Measurements from ENCODE around the gene SIAH1.
"Not testable (repeated sequence)": the region's sequence is repeated elsewhere in the genome, so short reads cannot be mapped to it uniquely, and the experiment has no call there.

The SIAH1 gene

DNA sequence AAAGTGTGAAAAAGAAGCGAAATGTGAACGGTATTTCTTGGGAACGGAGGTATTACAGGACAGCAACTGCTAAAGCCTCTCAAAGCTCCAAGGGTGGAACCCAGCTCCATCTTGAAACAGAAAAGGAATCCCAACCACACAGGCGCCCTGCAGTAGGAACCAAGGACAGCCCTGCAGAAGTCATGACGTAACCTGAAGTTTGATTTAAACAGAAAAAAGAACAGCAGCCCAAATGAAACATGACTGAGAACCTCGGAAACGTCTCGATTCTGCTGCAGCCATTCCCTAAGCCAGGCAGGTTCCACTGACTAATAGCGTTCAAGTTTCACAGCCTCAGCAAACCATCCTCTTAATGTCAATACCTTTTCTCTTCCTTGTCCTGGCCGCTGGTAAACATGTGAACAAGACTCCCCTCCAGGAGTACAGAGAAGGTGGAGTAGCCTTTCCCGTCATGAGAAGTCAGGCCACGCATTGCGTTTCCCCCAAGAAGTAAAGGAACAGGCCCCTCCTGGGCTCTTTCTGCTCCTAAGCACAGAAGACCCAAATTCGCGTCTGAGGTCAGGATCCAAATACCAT is 20.1 kb downstream of the SIAH1 start:
- DNase-seq: no peak

DNA sequence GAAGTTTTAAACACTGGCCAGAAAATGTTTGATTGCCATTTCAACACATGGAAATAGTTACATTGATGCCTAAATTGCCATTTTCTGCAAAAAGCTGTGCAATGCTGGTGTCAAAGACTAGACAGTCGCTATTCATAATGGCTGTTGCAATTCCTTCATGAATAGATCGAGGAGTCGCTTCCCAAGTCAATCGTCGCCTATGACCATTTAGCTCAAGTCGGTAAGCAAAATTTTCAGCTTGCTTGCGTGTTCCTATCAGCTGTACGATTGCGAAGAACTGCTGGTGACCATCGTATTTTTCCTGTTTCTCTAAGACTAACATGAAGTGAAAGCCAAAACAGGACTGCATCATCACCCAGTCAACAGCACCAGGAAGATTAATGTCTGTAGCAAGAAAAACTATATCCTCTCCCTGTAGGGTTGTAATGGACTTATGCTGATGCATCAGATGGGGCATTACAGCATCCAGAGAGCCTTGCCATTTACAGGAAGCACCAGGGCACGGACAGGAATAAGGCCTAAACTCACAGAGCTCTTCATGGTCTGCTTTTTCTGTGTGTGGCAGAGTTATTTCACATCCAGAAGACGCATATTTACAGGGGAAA is 23.6 kb downstream of the SIAH1 start:
- no peak for DNase-seq

DNA sequence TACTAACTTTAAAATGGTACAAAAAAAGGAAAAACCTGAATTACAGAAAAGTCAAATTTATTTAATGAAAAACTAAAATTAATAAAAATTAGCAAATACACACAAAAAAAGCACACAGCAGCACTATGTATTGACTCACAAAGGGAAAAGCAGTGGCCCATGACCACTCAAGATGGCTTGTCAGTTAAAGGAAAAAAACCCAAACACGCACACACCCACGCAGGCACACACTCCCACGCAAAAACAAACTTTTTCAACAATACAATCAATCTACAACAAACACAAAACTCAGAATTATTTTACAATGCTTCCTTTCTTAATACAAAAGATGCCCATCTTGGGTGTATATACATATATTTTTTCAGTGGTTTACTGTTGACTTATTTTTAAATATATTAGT is 24.2 kb downstream of the SIAH1 start:
- DNase-seq: no peak

DNA sequence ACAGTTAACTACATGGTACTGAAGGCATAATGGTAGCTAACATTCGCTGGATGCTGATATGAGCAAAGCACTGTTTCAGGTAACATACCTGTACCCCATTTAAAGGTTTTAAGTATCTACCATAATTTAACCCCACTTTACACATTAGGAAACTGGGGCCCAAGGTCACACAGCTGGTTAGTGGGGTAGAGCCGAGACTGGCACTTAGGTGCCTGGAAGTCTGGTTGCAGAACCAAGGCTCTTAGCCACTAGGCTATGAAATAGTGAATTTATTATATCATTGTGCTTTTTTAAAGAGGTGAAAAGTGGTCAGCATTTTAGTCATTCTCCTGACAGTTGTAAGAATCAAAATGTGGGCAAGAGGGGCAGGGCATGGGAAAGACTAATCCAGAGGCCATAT is 25.2 kb downstream of the SIAH1 start:
- DNase-seq: no peak

DNA sequence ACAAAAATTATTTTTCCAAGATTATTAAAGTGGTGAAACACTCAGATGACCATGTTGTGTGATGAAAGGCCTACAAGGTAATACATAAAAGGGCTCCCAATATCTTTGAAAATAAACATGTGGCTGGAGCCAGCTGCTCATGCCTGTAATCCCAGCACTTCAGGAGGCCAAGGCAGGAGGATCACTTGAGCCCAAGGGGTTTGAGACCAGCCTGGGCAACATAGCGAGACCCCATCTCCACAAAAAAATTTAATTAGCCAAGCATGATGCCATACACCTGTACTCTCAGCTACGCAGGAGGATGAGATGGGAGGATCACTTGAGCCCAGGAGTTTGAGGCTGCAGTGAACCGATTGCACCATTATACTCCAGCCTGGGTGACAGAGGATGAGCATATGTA is 26.8 kb downstream of the SIAH1 start:
- no peak for DNase-seq

DNA sequence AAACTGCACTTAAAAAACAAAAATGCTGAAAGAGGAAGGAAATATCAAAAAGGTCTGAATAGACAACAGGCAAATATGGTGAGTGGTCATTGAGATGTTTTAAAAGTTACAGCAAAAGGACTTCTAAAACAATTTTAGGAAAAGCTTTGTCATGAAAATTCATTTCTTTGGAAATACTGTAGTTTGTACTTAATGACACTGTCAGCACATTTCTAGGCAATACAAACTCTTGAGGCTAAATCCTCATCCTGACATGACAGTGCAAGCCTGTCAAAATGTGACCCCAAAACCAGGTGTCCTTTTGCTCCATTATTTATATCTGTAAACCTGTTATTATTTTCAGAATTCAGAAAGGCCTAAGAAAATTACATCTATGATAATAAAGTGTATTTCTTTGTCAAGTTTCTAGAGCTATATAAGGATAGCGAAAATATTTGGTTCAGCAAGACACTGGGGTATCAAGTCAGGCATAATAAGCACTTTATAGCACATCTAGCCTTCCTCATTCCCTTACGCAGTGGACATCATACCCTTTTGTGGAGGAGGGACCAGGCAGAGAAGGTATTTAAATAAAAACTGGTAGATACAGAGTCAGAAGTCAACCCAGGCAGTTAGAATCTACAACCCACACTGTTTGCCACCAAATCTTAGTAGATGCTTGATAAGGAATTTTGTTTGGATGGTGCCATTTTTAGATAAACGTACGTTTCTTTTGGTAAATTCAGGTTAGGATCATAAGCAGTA is 28.4 kb downstream of the SIAH1 start:
- no peak for DNase-seq

DNA sequence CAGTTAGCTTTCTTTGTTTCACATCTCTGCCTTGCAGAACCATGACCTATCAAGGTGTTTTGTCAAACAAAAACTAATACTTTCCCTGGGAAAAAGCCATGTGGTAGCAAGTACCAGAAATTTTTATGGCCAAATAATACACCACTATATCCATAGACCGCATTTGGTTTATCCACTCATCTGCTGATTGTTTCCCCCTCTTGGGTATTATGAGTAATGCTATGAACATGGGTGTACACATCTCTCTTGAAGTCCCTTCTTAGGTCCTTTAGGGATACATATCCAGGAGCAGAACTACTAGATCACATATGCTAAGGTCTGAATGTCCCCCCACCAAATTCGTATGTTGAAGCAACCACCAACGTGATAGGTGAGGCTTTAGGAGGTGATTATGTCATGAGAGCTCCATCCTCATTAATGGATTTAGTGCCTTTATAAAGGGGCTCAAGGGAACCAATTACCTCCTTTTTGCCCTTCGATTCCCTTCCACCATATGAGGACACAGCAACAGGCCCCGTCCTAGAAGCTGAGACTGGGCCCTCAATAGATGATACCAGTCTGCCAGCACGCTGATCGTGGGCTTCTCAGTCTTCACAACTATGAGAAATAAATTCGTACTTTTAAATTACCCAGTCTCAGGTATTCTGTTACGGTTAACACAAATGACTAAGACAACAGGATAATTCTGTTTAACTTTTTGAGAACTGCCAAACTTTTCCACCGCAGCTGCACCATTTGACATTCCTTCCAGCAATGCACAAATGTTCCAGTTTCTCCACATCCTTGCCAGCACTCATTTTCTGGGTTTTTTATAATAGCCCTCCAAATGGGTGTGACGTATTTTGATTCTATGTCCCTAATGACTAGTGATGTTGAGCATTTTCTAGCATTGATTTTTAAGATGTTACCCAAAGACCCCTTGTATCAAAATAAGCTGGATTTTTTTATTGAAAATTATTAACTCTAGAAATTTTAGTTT is 30.0 kb downstream of the SIAH1 start:
- no peak for DNase-seq

DNA sequence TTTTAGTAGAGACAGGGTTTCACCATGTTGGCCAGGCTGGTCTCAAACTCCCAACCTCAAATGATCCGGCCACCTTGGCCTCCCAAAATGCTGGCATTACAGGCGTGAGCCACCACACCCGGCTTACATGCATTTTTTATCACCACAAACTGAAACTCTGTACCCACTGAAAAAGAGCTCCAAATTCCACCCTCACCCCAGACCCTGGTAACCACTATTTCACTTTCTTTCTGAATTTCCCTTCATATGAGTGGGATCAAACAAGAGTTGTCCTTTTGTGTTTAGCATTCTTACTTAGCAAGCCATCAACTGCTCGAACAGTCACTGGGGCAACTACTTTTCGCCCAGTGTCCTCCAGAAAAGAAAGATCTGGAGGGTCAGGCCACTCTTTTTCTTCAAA is 30.8 kb downstream of the SIAH1 start:
- DNase-seq: not testable (repeated sequence)

DNA sequence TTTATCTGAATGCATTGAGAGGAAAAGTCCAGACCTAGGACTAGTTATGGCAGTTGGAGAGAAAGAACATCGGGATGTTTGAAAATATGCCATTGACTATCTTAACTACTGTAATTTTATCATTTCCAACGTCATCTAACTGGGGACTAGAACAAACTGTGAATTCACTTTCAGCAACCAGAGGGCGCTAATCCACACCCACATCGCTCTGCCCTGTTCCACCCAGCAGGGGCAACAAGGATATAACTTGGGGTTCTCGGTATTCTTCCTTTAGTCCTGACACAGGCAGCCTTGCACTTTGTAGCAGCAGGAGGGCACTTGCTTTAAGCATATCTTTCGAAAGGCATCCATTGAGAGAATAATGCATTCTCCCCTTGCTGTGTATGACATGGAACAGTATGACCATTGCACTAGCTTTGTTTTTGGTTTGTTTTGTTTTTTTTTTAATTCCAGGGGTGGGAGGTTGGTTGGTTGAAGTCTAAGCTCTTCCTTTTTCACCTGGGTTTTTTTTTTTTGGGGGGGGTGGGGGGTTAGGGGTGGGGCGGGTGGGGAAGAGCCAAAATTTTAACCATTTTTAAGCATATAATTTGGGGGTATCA is 31.5 kb downstream of the SIAH1 start:
- peak; percentile 45 for DNase-seq

DNA sequence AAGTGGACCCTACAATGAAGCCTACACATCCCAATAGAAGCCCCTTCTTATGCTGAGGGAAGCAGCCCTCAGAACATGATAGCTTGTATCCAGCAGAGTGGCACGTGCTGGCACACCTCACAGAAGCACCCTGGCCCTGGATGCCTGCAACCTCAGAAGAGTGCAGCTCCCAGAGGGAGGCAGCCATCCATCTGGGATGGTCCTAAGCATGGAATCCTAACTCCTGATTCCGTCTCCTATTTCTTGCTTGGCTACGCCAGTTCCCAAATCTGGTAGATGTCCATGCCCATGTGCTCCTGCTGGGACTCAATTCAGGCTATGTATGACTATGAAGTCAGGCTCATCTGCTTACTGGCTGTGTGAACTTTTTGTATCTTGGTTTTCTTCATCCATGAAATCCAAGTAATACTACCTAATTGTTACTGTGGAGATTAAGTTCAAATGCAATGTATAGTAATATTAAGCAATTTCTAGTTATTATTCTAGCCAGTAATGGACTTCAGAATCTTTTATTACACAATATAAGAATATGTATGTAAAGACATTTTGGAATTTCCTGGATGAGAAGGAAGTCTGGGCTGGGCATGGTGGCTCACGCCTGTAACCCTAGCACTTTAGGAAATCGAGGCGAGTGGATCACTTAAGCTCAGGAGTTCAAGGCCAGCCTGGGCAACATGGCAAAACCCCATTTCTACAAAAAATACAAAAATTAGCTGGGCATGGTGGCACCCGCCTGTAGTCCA is 32.4 kb downstream of the SIAH1 start:
- DNase-seq: no peak

DNA sequence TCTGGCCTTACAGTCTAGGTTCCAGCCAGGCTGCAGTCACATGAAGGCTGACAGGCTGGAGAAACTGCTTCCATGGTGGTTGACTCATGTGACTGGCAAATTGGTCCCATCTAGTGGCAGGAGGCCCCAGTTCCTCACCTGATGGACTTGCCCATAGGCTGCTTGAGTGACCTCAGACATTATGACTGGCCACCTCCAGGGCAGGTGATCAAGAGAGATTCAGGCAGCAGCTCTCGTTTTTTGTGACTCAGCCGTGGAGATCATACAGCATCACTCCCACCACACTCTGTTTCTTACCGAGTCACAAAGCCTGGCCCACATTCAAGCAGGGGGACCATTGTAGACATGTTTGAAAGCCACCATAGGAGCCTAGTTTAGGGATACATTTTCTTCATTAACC is 34.5 kb downstream of the SIAH1 start:
- DNase-seq: no peak

DNA sequence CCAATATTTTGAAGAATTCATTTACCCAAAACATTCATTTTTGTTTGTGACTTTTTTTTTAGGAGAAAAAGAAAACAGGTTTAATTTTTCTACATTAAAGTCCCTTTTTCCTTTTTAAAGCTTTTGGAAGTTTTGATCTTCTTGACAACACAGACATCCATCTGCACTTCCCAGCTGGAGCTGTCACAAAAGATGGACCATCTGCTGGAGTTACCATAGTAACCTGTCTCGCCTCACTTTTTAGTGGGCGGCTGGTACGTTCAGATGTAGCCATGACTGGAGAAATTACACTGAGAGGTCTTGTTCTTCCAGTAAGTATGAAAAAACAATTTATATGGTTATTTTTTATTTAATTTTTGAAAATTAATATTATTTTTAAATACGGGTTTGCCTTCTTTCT is 37.2 kb downstream of the SIAH1 start:
- DNase-seq: no peak

DNA sequence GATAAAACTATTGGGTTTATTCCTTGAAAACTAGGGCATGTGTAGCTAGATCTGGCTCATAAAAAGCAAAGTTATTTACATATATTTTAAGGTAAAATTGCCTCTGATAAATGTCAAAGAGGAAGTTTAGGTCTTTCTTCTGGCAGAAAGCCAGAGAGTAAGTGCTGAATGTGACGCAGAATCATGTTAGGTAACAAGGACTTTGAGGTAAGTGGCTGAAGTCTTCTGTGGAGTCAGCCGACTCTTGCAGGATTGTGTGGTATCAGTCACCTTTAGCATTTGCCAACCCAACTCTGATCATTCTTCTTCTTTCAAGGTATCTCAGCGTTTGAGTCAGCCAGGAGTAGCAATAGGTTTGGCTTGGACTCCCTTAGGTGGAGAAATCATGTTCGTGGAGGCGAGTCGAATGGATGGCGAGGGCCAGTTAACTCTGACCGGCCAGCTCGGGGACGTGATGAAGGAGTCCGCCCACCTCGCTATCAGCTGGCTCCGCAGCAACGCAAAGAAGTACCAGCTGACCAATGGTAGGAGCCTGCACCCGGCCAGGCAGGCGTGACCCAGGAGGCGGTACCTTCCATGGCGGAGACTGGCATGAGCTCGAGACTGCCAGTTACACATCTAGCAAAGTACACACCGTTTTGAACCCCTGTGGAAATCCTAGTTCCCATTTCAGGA is 37.9 kb downstream of the SIAH1 start:
- no peak for DNase-seq

DNA sequence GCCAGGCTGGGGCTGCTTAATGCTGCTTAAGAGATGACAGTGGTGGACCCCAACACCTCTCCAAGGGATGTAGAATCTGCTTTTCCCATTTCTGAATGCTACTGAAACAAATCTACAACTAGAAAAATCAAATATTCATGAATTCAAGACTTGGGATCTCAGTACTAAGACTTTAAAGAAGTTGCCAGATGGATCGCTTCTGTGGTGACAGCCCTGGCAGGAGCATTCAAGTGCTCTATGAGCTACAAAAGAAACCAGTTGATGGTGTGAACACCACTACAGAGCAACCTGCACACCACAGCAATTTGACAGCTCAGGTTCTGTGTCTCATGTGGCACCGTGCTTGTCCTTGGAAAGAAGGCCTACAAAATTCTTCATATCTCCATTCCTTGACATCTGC is 42.6 kb downstream of the SIAH1 start:
- DNase-seq: no peak

DNA sequence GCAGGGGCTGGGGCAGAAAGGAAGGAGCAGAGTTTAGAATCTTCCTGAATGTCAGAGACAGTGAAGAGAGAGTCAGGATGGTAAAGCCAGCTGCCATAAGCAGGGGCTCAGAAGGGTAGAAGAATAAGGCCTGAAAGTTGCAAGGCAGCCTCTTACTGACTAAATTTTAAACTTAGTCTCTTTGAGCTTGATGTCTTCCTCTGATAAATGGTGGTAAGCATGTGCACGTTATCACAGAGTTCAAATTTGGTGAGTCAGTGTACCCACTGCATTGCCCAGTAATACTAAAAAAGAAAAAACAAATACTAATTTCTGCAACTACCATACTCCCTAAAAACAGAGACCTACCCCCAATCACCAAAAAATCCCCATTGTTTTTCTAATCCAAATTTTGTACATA is 45.2 kb downstream of the SIAH1 start:
- DNase-seq: no peak

DNA sequence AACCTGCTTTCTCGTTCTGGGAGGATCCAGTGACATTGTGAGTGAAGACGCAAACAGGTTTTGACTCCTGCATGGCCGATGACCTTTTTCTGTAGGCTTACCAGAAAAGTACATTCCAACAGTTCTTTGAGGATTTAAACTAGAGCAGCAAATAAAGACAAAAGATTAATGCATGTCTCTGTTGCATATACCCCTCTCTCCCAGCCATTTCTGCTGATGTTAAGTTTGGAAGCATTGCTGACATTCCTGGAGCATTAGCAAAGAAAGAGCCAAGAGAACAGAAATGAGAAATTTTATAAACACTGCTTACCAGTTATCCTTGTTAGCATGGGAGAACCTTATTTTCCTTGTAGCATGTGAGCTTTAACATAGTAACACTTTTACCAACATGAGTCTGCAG is 49.3 kb downstream of the SIAH1 start:
- DNase-seq: no peak

DNA sequence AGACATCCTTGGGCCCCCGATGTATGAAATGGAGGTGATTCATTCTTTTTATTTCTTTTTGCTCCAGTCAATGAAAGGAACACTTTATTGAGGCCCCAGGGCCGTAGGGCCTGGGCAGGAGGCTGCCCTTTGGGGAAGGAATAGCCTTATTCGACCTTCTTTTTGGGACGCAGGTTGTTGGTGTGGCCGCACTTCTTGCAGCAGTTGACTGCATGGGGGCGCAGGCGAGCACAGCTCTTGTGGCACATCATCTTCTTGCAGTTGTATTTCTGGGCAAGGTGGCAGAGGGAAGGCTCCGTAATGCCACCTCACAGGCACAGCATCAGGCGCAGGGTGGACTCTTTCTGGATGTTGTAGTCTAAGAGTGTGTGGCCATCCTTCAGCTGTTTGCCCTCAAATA is 50.9 kb downstream of the SIAH1 start:
- DNase-seq: no peak

DNA sequence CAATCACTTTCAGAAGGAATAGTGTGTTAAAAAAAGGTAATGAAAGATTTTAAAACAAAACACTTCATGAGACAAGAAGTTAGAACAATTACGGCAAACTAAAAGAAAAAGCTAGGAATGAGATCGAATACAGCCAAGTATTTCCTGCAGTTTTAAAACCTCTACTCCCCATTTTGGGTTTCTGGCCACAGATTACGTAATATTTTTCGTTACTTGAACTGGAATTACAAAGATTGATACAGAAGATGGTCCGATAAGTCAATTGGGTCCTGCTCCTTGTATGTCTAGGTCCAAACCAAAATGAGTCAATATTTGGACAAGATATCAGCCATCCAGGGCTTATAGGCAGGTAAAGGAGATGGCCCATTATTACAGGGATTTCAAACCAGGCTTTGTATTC is 52.2 kb downstream of the SIAH1 start:
- no peak for DNase-seq

DNA sequence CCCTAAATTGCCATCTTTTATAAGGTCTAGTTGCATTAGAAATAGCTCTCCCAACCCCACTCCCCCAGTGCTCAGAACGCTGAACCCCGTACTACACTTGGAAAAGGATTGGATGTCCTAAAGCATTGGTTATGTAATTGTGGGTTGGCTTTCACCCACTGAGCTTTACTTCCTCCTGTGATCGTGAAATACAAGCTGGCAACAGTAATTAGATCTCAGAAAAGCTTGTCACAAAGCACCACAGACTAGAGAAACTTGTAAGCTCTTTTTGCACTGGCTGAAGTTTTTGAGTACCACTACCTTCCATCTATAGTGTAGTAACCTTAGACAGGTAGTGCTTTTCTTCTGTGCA is 54.4 kb downstream of the SIAH1 start:
- no peak for DNase-seq

DNA sequence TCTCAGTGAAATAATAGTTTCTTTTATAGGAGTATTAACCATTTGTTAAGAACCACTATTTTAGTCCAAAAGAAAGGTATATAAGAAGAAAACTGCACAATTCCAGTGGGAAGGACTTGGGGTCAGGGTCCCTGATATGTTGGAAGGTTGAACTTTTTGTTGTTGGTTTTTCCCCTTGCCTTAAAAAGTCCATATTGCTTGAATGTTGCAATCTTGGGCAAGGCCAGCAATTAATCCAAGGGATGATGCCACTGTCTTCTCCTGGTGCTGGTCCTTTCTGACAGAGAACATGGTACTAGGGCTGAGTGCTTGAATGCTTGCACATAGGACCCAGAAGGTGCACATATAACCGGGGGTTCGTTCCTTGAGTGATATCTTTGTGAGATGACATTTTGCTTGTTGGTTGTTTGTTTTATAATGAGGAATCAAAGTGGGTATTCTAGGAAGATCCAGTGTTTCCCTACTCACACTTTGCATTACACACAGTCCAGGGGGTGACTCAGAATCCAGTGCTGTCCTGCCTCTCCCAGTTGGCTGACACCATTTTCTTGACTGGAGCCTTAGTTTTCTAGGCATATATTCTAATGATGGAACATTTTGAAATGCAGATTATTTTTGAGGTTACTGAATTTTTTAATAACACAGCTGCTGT is 54.9 kb downstream of the SIAH1 start:
- DNase-seq: no peak

DNA sequence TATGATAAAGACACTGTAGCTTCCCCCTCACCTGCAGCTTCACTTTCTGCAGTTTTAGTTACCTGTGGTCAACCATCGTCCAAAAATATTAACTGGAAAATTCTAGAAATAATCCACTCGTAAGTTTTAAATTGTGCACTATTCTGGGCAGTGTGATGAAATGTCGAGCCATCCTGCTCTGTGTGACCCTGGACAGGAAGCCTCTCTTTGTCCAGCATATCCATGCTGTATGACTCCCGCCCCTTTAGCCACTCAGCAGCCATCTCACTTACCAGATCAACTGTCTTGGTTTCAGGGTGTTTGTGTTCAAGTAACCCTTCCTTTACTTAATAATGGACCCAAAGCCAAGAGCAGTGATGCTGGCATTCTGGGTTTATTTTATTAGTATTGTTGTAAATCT is 56.1 kb downstream of the SIAH1 start:
- DNase-seq: no peak

All from activated T-cell treated with anti-CD3 and anti-CD28 coated beads for 4 hours (primary cell).